GM19463 (cell line): ENCODE measurements around the gene SCAMP3.

Experiments used
- ATAC-seq: cut with Tn5 transposase; IDR thresholded peaks from one replicate; pipeline ENCODE4 v1.9.1; 2021; ENCODE audit warnings: mild to moderate bottlenecking, moderate library complexity; ENCODE audit not compliant: unreplicated experiment

Gene SCAMP3

DNA sequence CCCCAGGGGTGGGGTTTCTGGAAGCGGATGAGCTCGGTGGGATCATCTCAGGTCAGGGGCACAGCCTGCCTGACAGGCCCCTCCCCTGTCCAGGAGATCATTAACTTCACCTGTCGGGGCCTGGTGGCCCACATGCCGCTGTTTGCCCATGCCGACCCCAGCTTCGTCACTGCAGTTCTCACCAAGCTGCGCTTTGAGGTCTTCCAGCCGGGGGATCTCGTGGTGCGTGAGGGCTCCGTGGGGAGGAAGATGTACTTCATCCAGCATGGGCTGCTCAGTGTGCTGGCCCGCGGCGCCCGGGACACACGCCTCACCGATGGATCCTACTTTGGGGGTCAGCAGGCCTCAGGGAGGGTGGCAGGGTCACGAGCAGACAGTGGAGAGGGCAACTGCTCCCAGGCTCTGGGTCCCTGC is 23.5 kb upstream of the SCAMP3 start:
- ATAC-seq: no peak

- no peak for ATAC-seq
Measured at GRCh38 chr1:155285063-155285462, 22.9 kb upstream of the SCAMP3 start.

DNA sequence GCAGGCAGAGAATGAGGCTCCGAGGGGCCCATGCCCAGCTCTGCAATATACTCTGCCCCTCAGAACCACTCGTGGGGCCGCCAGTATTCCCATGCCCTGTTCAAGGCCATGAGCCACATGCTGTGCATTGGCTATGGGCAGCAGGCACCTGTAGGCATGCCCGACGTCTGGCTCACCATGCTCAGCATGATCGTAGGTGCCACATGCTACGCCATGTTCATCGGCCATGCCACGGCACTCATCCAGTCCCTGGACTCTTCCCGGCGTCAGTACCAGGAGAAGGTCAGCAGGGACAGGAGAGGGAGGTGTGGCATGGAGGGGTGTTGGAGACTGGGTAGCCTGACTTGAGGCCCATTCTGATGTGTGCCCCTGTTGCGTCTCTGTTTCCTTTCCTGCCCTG is 22.3 kb upstream of the SCAMP3 start:
- no peak for ATAC-seq

DNA sequence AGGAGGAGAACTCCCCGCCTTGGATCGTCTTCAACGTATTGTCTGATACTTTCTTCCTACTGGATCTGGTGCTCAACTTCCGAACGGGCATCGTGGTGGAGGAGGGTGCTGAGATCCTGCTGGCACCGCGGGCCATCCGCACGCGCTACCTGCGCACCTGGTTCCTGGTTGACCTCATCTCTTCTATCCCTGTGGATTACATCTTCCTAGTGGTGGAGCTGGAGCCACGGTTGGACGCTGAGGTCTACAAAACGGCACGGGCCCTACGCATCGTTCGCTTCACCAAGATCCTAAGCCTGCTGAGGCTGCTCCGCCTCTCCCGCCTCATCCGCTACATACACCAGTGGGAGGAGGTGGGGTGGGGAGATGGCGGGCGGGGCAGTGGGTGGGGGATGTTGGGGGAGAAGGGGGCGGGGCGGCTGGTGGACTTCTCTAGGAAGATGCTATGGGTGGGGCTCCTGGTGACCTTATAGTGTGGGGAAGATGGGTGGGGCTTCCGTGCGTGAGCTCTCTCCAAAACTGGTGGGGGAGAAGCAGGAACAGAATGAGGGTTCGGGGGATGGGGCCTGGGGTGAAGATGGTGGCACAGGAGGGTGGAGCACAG is 20.4 kb upstream of the SCAMP3 start:
- ATAC-seq: no peak

DNA sequence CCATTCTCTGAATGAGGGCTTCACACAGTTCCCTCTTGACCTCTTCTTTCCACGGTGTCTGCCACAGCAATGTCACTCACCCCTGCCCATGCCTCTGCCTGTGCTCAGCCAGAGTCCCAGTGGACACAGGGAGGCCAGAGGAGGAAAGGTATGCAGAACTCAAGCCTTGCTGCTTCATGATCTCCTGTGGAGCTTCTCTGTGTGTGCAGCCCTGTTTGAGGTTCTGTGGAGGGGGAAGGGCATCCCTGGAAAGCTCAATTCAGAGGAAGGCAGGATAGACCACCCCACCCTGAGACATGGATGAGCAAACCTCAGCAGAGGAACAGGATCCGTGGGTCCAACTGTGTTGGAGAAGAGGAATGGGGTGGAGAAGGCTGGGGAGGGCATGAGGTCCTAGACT is 17.1 kb upstream of the SCAMP3 start:
- ATAC-seq: no peak

- no peak for ATAC-seq
Measured at GRCh38 chr1:155278689-155279160, 16.6 kb upstream of the SCAMP3 start.

- no peak for ATAC-seq
Measured at GRCh38 chr1:155277902-155278688, 15.9 kb upstream of the SCAMP3 start.

- ATAC-seq: peak; percentile 50
Measured at GRCh38 chr1:155277070-155277901, 15.1 kb upstream of the SCAMP3 start, which contains the start of gene HCN3. Gene HCN3 (plus strand): TSS chr1:155277463. CDS start chr1:155277591, 128 bp downstream.

- ATAC-seq: peak; percentile 85
Measured at GRCh38 chr1:155273343-155274245, 11.4 kb upstream of the SCAMP3 start, which contains the start of gene CLK2. Gene CLK2 (minus strand): TSS chr1:155273504. CDS start chr1:155270977, 2,527 bp downstream.

GRCh38 chr1:155272466-155273342 is 10.5 kb upstream of the SCAMP3 start:
- peak; percentile 13 for ATAC-seq

DNA sequence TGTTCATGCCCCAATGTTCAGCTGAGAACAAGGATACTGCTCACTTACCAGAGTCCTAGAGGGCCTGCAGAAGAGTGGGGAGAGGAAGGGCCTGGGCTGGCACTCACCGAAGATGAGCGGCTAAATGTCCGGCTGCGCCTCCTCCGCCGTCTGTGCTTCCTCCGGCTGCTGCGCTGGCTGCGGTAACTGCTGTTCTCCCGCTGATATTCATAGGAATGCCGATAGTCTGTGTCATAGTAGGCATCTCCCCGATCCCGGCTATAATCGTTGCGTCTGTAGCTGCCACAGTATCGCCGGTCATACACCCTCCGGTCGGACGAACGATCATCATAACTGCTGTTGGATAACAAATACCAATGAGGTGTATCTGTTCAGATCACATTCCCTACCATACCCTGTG is 7.2 kb upstream of the SCAMP3 start:
- ATAC-seq: no peak

GRCh38 chr1:155268630-155269029 is 6.5 kb upstream of the SCAMP3 start:
- no peak for ATAC-seq

DNA sequence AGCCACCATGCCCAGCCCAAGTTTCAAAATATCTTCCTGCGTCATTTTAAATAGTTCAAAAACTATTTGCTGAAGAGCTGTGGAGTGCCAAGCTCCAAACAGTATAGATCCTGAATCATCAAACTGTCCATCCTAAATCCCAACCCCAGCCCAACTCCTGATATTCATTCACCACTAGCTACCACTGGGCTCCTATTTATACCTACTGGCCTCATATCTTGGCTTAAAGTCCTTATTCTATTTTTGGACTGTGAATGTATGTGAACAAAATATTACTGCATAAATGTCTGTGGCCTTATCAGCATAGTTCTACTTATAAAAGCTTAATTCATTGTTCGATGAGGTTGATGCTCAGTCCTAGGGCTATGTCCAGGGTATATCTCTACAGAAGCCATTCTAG is 5.2 kb upstream of the SCAMP3 start:
- ATAC-seq: no peak

DNA sequence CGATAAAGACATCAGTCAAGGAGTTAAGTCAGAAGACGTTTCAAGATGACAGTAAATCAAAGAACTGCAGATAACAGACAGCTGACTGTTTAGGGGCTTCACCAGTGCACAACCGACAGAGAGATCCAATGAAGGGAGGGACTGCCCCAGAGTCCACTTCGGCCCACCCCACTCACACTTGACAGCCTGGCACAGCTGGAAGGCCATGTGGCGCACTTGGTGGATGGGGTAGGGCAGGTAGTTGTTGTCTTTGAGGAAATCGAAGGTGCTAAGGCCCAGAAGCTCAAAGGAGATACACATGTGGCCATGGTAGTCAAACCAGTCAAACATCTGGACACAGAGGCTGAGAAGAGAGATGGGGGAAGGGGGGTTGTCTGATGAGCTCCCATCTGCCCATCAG is 4.4 kb upstream of the SCAMP3 start:
- ATAC-seq: no peak

DNA sequence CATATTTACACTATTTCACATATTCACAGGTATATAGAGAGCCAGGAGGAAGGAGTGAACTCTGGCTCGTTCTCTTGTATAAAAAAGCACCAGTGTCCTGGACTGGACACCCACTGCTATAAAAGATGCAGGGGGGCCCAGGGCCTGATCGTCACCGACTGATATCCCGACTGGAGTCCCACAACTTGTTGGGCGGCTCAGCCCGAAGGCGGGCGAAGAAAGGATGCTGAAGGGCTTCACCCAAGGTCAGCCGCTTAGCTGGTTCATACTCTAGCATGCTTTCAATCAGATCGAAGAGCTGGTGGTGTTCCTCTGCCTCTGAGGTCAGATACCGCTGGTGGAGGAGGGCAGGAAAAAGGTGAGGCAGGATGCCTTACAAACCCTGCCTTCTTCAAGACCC is 907 bp upstream of the SCAMP3 start:
- ATAC-seq: no peak

DNA sequence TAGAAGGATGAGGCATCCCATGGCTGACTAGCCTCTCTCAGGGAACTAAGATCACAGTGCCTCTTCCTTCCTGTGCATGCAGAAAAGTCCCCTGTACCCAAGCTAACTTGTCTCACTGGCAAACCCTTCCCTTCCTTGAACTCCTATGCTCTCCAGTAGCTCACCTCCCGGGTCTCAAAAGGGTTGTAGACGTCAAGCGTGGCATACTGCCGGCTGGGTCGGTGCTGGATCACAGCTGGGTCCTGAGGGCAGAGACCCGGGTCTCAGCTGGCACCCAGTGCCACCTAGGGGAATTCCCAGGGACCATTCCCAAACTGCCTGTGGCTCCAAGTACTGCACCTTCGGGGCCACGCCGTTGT is 688 bp downstream of the SCAMP3 start:
- no peak for ATAC-seq

GRCh38 chr1:155260276-155260675 is 1.9 kb downstream of the SCAMP3 start:
- ATAC-seq: no peak

DNA sequence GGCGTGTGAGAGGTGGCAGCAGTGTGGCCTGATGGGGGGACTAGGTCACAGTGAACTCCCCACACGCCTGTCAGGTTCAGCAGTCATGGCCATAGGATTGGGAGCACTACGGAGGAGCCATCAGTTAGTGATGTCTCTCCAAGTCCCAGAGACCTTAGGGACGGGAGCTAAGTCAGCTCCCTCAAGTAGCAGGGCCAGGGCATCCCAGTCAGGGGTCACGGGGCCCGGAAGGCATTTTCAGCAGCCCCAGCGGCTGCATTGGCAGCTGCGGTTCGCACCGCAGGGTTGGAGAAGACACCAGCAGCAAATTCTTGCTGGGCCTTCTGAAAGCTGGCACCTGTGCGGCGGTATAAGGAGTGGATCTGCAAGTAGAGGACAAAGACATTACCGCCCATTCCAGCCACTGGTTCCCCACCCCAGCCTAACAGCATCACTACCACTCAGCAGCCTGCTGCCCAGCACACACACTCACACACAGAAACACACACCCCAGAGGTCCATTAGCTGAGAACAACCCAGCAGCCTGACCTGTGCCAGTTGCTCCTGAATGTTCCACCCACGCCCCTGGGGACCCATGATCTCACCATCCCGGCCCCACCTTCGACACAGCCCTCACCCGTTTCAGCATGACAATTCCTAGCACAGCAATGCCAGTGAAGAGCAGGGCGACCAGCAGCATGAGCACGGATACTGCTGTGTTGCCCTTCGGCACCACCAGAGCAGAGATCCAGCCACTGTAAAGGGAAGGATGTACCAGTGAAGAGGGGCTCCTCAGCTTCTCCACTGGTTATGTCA is 5.9 kb downstream of the SCAMP3 start:
- no peak for ATAC-seq
